GM19023 (cell line): Measurements from ENCODE around the gene RFX1.
A peak's percentile ranks its signal among the peaks of the same experiment; 100 is the strongest.
"Not testable (repeated sequence)": the region's sequence is repeated elsewhere in the genome, so short reads cannot be mapped to it uniquely, and the experiment has no call there.

ENCODE experiments used
- ATAC-seq: cut with Tn5 transposase; IDR thresholded peaks from one replicate; pipeline ENCODE4 v1.9.1; 2021; ENCODE audit warnings: mild to moderate bottlenecking, moderate library complexity; ENCODE audit not compliant: unreplicated experiment

RFX1 gene

GRCh38 chr19:14006085-14006765 lies at the start of gene RFX1:
Gene RFX1 (minus strand): TSS chr19:14006320. CDS start chr19:13993843, 12,477 bp downstream.
- peak; percentile 78 for ATAC-seq

DNA sequence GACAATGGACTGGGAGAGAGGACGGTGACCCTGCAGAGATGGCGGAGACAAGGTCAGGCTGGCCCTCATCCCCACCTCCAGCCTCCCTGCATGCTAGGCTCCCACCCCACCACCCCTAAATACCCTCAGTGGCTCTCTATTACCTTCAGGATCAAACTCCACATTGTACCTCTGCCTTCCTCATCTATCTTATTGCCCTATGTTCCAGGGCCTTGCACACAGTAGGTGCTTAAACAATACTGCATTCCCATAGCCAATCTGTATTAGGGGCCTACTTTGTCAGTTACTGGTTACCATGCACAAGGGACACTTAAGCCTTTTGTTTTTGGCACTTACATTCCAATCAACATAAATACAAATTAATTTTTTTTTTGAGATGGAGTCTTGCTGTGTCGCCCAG lies 49.3 kb upstream of the RFX1 start:
- no peak for ATAC-seq

DNA sequence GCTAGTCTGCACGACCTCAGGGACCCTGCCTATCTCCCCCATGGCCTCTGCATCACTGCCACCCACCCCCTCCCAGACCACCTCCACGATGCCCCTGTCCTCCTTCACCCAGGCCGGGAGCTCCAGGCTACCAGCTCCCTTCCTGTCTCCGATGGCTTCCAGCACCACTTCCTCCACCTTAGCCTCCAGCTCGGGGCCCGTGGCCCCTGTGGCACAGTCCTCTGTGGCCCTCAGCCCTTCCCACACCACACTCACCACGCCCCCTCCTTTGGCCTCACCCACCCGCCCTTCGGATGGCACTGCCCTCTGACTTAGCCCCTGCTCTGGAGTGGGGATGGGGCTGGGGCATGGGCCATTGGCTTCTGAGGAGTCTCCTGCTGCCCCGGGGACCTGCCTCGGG lies 48.6 kb upstream of the RFX1 start:
- ATAC-seq = no peak

DNA sequence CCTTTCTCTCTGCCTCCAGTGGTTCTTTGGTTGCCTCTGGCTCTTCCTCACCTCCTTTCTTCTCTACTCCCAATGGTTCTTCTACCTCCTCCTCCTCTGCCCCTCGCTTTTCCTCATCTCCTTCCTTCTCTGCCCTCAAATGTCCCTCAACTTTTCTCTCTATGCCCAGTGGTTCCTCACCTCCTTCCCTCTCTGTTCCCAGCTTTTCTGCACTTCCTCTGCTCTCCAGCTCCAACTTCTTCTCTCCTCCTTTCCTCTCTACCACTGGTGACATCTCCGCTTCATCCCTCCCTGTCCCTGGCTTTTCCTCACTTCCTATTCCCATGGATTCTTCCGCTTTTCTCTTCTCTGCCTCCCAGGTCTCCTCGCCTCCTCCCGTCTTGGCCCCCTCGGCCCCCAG lies 48.0 kb upstream of the RFX1 start:
- no peak for ATAC-seq

DNA sequence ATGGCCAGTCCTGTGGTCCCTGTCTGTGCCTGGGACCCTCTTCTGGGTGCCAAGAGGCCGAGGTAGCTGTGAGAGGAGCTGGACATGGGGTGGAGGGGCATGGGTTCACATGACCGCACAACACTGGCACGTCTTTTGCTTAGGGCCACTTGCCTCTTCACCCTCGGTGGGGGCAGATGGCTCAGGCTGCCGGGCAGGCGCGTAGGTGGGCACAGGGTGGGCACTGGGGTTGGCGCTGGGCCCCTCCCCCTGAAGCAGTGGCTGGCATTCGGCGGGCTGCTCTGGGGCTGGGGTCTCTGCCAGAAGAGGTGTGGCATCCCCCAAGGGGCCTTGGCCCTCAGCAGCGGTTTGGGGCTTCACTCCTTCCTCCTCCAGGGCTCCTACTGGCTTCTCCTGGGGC lies 47.4 kb upstream of the RFX1 start:
- ATAC-seq = no peak

- ATAC-seq = no peak
Observed at GRCh38 chr19:14053032-14053431, 46.9 kb upstream of the RFX1 start.

DNA sequence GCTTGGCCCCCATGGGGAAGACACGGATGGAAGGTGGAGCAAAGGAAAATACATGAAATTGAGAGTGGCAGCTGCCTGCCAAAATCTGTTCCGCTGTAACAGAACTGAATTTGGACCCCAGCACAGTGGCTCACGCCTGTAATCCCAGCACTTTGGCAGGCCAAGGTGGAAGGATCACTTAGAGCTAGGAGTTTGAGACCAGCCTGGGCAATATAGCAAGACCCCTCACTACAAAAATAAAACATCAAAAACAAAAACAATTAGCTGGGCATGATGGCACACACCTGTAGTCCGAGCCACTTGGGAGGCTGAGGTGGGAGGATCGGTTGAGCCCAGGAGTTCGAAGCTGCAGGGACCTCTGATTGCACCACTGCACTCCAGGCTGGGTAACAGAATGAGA lies 46.4 kb upstream of the RFX1 start:
- ATAC-seq = no peak

- ATAC-seq = no peak
Observed at GRCh38 chr19:14051980-14052379, 45.9 kb upstream of the RFX1 start.

- not testable (repeated sequence) for ATAC-seq
Observed at GRCh38 chr19:14050961-14051360, 44.8 kb upstream of the RFX1 start.

DNA sequence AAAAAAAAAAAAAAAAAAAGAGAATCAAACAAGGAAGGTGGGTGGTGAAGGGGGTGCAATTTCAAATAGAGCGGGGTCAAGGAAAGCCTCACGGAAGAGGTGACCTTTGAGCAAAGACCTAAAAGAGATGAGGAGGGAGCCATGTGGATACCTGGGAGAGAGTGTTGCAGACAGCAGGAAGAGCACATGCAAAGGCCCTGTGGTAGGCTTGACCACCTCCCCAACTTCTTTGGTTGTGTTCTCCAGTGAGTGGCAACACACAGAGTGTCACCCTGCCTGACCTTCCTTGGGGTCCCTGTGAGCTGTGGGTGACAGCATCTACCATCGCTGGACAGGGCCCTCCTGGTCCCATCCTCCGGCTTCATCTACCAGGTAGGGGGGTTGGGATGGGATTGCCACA lies 44.4 kb upstream of the RFX1 start:
- ATAC-seq = no peak

GRCh38 chr19:14048443-14049153 lies 42.5 kb upstream of the RFX1 start:
- ATAC-seq = no peak

- ATAC-seq = not testable (repeated sequence)
Observed at GRCh38 chr19:14047866-14048265, 41.7 kb upstream of the RFX1 start.

GRCh38 chr19:14042659-14043608 lies 36.8 kb upstream of the RFX1 start:
- ATAC-seq = not testable (repeated sequence)

GRCh38 chr19:14039181-14039580 lies 33.1 kb upstream of the RFX1 start:
- no peak for ATAC-seq

DNA sequence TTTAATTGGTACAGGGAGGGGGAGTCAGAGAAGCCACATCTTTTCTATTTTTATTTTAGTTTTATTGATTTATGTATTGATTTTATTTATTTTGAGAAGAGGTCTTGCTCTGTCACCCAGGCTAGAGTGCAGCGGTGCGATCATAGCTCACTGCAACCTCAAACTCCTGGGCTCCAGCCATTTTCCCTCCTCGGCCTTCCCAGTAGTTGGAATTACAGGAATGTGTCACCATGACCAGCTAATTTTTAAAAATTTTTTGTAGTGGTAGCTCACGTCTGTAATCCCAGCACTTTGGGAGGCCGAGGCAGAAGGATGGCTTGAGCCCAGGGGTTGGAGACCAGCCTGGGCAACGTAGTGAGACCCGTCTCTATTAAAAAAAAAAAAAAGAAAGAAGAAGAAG lies 29.6 kb upstream of the RFX1 start:
- no peak for ATAC-seq

- ATAC-seq = not testable (repeated sequence)
Observed at GRCh38 chr19:14035159-14035558, 29.0 kb upstream of the RFX1 start.

DNA sequence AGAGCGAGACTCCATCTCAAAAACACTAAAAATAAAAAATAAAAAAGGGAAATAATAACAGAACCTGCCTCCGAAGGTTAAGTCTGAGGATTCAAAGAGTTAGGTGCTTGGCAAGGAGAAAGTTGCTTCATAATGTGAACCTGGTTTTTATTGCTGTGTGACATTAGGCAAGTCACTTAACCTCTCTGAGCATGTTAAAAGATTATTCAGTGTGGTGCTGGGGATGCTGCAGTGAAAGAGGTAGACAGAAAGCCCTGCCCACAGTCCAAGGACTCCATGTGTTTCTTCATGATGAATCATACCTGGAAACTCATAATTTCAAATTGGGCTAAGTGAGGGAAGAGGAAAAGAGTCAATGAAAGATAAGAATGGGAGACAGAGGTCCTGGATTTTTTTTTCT lies 27.8 kb upstream of the RFX1 start:
- ATAC-seq = no peak

DNA sequence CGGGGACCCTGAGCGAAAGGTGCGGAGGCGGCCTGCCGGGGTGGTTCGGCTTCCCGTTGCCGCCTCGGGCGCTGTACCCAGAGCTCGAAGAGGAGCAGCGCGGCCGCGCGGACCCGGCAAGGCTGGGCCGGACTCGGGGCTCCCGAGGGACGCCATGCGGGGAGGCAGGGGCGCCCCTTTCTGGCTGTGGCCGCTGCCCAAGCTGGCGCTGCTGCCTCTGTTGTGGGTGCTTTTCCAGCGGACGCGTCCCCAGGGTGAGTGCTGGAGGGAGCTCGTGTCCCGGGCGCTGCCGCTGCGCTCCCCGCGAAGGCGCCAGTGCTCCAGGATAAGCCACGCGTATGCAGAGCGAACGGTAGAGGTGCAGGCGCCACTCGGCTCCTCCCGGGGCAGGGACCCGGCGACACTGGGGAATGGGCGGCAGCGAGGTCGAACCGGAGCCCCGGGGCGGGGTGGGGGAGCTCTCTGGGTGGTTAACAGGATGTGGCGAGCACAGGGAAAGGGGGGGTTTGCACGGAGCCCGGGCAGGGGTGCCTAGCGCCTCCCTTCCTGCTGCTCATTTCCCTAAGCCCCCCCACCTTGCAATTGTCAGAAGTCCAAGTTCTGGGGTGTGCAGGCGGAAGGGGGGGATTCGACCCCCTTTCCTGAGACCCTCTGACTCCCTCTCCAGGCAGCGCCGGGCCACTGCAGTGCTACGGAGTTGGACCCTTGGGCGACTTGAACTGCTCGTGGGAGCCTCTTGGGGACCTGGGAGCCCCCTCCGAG lies 25.8 kb upstream of the RFX1 start, which contains the start of gene IL27RA:
Gene IL27RA, plus strand, starts transcription at position 44 of the 762 bp plus-strand sequence. Its CDS starts 111 bp downstream, at position 155.
- ATAC-seq = peak; percentile 53

- ATAC-seq = no peak
Observed at GRCh38 chr19:14030997-14031718, 25.0 kb upstream of the RFX1 start.

GRCh38 chr19:14028901-14029300 lies 22.8 kb upstream of the RFX1 start:
- no peak for ATAC-seq
